HG03139 (cell line): Measurements from ENCODE around the gene SPNS3.

Experiments
- ATAC-seq: cut with Tn5 transposase; IDR thresholded peaks from one replicate; pipeline ENCODE4 v1.9.1; 2021; ENCODE audit not compliant: unreplicated experiment

Gene SPNS3

DNA sequence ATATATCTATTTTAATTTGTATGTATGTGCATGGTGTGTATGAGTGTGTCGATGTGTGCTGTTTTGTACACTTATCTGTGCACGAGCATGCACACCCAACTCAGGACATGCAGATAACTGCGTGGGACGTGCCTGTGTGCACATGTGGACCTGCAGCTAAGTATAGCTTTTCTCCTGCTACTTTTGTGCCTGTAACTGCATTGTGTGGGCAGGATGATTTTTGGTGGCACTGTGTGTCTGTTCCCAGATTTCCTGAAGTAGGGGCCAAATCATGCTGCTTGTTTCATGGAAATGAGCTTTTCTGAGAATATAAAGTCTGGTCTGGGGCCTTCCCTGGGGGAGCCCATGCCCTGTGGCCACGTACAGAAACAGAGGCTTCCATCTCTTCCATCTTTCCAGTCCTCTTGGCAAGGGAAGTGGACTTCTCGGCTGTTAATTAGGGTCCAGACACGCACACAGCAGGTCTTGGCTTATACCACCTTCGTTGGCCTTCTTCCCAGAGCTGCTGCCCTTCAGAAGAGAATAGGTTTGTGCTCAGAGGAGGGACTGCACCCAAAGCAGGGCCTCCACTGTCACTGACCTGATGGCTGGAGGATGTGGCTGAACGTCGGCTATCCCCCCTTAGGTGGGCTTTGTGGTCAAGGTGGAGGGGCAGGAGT is 30.2 kb downstream of the SPNS3 start:
- ATAC-seq: no peak

DNA sequence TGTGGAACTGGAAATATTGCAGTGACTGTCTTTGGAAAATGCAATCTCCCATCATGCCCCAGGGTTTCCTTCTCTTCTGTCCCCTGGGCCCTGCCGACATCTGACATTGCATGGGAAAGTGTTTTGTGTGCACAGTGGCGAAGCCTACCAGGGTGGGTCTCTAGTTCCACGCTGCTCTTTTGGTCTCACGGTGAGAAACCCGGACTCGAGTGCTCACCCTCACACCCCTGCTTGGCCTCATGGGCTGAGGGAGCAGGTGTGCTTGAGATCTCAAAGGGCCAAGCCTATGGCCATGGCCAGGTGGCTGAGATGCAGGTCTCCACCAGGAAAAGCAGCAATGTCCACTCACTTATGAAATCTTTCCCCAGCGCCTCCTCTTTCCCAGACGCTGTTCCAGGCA is 32.0 kb downstream of the SPNS3 start:
- no peak for ATAC-seq

DNA sequence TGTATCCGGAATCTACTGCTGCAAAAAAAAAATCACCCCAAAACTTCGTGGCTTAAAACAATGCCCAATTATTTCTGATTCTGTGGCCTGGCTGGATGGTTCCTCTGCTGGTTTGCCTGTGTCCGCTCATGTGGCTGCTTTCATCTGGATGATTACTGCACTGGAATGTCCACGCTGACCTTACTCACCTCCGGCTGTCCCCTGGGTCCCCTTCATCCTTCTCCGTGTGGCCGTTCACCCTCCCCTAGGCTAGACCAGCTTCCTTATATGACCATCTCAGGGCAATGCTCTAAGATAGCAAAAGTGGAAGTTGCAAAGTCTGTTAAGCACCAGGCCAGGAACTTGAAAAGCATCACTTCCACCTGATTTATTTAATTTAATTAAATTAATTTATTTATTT is 33.5 kb downstream of the SPNS3 start:
- no peak for ATAC-seq

DNA sequence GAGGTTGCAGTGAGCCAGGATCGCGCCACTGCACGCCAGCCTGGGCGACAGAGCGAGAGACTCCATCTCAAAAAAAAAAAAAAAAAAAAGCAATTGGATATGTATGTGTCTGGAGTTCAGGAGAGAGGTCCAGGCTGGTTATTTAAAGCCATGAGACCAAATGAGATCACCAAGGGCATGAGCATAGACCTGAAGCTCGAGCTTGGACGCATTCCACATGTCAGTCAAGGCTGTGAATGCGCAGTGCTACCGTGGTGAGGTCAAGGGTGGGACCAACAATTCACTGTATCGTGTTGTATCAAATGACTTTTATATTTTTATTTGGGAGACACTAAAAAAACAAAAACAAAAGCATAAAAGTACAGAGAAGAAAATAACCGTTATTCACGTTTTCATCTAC is 35.8 kb downstream of the SPNS3 start:
- no peak for ATAC-seq

DNA sequence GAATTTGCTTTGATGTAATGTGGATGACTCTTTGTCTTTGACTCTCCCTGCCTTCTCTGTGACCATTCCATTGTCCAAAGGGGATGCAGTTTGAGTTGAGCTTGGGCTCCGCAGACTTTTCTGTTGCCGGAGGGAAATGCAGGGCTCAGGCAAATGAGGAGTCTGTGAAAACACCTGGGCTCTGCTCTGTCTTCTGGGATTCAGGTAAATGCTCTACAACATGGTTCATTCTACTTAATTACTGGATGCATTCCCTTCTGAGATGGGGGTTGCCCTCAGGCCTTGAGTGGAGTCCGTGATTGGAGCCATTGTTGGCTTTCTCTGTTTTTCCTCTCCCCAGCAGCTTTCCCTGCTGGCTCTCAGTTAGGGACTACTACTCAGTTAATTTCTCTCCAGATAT is 38.5 kb downstream of the SPNS3 start:
- ATAC-seq: no peak

DNA sequence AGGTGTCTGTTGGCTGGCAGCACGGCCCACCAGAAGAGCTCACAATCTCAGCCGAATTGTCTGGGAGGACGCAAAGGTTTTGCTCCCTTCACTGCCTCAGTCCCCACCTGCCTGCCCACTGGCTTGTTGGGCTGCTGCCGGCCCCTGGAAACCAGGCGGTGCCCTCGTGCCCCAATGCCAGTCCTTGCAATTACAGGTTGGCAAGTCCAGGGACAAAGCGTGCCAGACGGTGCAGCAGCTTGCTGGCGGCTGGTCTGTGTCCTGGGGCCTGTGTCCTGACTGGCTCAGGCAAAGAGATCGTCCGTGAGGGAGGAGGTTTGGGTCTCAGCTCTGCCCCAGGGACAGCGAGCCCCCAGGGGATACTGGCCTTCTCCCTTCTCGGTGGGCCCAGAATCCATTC is 40.4 kb downstream of the SPNS3 start:
- no peak for ATAC-seq

DNA sequence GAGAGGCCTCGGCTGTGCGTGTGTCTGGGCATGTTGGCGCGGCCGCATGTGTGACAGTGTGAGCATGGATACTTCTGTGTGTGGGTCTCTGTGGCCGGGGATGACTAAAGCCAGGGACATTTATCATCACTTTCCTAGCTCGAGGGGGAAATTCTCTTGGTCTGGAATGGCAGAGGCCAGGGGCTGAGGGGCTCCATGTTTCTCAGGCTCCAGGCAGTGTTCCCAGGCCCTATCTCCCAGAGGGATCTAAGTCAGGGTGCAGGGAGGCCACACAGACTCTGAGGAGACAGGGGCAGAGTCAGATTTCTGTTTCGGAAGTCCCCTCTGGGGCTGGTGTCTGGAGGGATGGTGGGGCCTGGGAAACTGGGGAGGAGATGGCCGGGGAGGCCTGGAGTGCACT is 41.3 kb downstream of the SPNS3 start:
- ATAC-seq: no peak

DNA sequence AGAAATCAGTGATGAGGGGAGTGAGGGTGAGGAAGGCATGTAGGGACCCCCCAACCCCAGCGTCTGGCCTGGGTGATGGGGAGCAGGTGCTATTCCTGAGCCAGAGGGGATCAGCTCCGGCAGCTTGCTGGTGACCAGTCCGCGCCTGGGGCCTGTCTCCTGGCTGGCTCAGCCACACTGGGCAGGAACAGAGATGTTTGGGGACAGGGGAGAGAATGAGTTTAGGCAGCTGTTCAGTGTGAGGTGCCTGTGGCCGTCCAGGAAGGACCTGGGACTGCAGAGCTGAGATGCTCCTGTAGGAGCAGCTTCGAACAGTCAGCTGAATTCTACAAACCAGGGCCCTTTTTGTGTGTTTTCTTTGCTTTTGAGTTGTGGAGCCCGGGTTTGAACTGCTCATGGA is 41.7 kb downstream of the SPNS3 start:
- ATAC-seq: no peak

DNA sequence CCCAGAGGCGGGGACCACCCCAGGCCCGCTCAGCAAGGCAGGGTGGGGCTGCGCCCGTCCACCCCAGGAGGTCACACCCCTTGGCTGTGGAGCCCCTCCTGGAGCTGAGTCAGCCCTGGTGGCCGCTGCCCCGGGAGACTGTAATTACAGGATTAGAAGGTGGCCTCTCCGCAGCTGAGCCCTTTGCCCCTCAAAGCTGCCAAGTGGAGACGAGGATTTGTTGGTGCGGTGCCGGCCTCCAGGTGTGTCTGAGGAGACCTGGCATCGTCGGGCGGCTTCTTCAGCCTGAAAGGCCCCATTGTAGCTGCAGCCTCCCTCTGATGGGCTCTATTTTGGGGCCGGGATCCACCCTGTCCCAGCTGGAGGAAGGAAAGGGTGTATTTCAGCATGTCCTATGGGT is 42.3 kb downstream of the SPNS3 start:
- ATAC-seq: no peak

DNA sequence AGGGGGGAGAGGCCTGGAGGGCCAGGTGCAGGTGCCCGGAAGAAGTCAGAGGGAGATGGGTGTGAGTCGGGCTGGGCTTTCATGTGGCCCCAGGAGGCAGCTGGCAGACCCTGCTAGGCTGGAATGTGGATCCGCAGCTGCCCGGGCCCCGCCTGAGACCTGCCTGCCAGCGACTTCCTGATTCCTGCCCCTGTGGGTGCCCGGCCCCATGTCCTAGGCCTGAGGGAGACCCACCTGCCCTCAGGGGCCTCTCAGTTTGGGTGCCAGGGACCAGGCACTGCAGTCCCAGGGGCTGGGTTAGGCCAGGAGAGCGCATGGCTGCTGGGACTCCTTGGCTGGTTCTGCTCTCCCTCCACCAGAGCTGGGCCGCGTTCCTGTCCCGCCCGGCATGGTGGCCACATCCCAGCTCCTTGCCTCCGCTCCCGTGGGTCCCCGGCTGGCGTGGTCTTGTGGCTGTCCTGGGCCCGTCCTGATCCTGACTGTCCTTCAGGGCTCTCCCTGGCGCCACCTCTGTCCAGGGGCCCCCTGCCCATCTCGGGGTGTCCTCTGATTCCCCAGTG is 42.9 kb downstream of the SPNS3 start:
- no peak for ATAC-seq

DNA sequence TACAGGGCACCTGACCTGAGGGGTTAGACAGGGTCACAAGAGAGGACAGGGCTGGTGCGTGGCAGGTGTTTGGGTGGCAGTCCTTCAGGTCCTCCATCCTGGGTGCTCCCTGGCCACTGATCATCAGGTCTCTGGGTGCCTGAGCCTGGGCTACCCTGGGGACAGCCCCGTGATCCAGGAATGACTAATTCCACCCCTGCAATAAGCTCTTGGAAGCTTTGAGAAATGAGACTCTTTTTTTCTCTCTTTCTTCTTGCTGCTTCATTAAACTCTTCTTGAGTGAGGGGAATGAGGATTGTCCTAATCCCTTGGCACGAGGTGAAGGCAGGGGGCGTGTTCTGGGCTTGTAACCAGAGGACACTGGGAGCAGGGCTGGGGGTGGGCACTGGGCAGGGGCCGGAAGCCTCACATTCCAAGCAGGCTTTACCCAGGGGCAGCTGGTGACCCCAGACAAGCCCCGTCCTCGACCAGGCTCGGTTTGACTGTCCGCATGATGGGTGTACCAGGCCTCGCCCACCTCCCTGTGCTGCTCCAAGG is 43.6 kb downstream of the SPNS3 start:
- ATAC-seq: no peak

DNA sequence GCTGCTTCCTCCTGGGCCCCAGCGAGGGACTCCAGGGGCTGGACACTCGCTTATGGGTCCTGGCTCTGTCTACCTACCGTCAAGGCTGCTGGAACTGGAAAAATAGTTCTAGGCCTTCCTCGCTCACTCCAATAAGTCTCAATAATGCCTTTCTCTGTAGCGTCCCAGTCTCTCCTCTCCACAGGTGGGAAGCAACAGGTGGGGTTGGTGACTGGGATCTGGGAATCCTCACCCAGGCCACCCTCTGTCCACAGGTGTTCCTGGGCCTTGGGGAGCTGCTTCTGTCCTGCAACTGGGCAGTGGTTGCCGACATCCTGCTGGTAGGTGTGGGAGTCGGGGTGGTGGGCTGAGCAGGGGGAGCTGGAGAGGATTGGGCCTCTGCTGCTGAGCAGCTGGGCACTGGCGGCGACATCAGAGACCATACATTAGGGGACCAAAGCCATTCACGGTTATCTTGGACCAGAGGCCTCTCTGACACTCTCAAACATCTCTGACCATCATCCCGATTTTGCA is 44.6 kb downstream of the SPNS3 start:
- ATAC-seq: no peak

DNA sequence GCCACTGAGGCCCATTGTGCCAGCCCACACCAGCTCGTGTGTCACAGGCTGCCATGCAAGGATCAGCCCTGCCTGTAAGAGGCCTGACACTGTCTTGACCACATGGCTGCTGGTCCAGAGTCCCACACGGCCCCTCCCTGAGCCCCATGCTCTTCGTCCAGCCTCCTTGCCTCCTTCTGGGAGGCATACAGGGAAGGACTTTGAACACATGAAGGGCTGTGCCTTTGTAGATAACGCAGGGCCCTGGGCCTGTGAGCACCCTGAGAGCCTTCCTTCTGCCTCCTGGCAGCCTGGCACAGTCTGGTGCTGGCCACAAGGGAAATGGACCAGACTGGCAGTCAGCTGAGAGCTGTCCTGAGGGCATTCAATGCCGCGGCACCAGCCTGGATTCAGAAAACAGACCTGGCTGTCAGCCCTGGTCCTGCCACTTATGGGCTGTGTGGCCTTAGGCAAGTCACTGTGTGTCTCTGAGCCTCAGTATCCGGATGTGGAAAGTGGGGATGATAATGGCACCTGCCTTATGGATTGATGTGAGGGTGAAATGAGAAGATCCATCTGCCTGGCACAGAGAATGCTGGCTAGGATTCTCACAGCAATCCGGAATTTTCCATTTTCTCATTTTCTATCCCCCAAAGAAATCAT is 45.7 kb downstream of the SPNS3 start:
- no peak for ATAC-seq

DNA sequence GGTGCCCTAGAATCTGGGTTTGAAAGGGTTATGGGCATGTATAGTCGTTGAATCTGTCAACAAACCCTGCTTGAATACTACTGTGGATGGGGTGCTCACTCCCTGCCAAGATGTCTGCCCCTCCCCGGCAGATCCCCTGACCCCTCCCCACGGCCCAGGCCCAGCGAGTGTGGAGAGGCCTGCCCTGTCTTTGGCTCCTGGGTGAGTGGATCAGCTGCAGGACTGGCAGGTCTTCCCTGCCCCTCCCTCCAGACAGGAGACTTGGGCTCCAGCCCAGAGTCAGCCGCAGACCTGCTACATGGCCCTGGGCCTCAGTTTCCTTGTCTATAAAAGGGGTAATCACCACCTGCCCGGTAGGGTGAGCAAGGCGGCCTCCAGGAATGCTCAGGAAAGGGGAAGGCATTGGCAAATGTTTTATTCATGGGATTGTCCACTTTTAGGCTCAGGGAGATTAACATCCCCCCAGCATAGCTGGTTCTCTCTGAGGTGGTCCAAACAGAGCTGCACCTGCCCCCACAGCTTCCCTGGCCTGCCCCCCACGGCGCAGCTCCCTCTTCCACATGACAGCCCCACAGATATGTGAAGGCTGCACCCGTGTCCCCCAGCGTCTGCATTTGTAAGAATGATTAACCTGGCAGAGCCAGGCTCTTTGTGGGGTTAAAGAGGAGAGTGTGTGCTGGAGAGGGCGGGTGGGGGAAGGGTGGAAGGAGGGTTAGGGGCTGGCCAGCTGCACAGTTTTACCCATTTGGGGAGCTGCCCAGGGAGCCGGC is 46.4 kb downstream of the SPNS3 start:
- ATAC-seq: no peak

DNA sequence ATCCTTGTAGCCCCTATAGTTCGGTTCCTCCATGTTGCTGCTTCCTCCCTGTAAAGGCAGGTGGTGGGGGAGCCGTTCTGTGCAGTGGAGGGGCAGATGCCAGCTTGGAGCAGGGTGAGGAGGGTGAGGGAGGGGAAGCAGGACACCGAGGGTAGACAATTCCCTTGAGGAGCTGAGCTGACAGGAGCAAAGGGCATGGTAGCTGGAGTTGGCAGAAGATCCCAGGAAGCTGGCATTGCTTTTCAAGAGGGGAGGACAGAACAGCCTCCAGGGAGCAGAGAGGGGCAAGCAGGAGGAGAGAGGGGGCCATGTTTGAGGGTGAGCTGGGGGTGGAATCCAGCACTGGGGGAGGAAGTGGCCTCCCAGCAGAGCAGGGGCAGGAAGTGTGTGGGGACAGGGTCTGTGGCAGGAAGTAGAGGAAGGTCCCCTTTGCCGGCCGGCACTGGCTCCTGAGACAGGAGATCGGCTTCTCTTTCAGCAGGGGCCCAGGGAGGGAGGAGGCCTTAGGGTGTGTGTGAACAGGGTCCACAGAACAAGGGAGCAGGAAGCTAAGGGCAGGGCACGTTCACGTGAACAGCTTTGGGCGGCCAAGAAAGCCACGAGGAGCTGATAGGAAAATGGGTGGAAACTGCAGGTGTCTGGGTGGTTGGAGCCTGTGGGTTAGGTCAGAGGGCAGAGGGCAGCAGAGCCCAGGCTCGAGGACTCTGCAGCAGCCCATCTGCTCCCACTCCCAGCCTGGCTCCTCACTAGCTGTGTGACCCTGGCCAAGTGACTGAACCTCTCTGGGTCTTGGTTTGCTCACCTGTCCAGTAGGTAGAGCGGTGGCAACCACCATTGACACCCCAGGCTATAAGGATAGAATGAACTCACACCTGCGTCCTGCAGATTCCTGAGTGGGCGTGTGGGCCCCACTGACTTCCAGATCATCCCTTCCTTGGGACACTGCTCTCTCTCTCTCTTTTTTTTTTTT is 47.5 kb downstream of the SPNS3 start:
- no peak for ATAC-seq

DNA sequence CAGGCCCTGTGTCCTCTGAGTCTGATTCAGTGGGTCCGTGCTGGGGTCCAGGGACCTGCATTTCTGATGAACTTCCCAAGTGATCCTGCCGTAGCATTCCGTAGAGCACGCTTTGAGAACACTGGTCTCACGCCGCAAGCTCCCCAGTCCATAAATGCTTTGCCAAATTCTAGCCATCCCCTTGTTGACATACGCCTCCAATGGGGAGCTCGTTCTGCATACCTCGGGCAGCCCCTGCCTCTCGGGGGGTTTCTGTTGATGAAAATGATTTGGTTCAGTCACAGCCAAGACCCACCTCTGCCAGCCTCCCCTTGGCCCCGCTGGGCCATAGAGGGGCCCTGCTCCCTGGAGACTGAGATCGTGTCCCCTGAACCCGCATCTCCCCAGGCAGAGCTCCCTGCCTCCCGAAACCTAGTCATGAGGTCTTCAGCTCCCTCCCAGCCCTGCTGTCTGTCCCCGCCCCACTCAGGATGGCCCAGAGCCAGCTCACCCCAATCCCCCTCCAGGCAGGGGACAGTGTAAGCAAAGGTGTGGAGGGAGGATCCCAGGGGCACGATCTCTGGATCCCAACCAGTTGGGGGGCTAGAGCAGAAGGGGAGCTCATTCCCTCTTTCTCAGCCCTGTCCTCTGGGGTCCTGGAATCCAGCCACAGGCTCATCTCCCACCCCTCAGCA is 48.7 kb downstream of the SPNS3 start:
- no peak for ATAC-seq

DNA sequence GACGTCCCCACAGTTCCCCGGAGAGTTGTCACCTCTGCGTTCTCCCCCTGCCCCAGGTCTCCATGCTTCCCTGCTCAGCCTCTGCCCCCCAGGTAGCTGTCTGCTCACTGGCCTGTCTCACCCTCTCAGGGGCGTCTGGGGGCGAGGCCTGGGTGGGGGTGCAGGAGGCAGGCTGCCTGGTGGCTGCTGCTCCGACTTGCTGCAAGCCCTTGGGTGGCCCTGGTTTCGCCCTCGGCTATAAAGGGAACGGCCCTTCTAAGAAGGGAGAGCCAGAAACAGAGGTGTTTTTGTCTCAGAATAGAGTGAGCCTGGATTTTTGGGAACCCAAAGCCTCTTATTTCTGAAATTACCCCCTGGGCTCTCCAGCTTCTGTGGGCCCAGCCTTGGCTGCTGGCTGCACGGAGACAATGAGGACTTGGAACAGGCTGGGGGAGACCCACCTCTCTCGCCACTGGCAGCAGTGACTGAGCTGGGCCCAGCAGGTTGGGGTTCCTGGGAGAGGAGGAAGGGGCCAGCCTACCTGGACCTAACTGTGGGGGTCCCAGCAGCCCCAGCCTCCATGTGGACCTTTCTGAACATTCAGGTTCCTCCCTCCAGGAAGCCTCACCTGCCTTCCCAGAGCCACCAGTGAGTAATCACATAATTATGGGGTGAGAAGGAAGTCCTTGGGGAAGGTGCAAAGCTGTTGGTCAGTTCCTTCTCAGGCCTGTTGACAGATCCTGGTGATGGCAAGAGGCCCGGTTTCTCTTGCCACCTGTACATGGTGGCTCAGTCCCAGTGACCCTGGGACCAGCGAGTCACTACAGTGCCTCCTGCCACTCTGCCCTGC is 49.5 kb downstream of the SPNS3 start:
- no peak for ATAC-seq

DNA sequence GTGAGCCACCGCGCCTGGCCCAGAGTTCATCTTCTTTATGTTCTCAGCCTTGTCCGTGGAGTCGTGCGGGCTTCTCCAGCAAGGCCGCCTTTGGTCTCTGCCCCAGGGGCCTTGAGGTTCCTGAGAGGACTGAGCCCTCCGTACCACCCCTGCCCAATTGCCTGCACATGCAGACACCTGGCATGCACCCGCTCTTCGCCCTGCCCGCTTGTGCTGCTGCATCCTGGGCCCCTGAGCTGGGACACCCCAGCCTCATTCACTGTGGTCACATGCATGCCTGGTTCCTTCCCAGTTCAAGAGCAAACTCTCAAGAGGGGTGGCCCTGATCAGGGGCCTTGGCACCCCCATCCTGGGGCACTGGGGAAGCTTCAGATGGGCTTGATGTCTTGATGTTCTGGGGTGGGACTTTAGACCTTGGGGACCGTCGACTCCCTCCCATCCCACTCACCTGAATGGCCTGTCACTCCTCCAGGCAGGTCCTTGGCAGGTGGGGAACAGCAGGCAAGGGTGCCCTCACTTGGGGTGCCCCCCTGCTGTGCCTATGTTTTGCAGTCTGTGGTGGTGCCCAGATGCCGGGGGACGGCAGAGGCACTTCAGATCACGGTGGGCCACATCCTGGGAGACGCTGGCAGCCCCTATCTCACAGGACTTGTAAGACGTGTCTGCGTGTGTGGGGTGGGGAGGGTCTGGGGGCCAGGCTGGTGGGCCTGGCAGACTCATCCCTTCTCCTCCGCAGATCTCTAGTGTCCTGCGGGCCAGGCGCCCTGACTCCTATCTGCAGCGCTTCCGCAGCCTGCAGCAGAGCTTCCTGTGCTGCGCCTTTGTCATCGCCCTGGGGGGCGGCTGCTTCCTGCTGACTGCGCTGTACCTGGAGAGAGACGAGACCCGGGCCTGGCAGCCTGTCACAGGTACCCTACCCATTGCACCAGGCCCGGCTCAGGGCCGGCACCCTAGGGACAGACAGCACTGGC is 52.2 kb downstream of the SPNS3 start:
- no peak for ATAC-seq
